ENCODE measurements around the gene CTNND2.

Gene CTNND2

GRCh38 chr5:11357928-11358327 is 546.3 kb downstream of the CTNND2 start:
- H2BK5ac ChIP-seq (ENCODE audit: low read depth, low read length, poor library complexity) = no peak overlapping the region
- H3K4ac ChIP-seq (ENCODE audit: low read depth, low read length) = no peak overlapping the region
- H3K27ac ChIP-seq (ENCODE audit: low read depth, low read length) = no peak overlapping the region
- no peaks in the 10 kb centered on the region for H3K79me1 ChIP-seq (ENCODE audit: low read length)
- H4K12ac ChIP-seq (ENCODE audit: low read depth, low read length) = no peak overlapping the region
- no peak overlapping the region for H3K9ac ChIP-seq (ENCODE audit: low read length)
- H4K91ac ChIP-seq (ENCODE audit: low read depth, low read length) = no peak overlapping the region
- H3K79me2 ChIP-seq (ENCODE audit: control insufficient read depth, insufficient read depth, low read length, poor library complexity) = no peaks in the 10 kb centered on the region
- DNase-seq = no peak
- no peak overlapping the region for H2AK5ac ChIP-seq (ENCODE audit: low read length)
- no peak overlapping the region for H2BK12ac ChIP-seq (ENCODE audit: low read length)
- no peak overlapping the region for H4K8ac ChIP-seq (ENCODE audit: low read depth, low read length)
- H3K9me3 ChIP-seq (ENCODE audit: insufficient read depth, low read depth, low read length) = no peaks in the 10 kb centered on the region
- H2BK120ac ChIP-seq (ENCODE audit: insufficient read depth, low read length, poor library complexity) = no peak overlapping the region
- no peak overlapping the region for H3K23ac ChIP-seq (ENCODE audit: low read length)
- H3K4me3 ChIP-seq (ENCODE audit: low read depth, low read length) = no peak overlapping the region
- H2AFZ ChIP-seq (ENCODE audit: insufficient read depth, low read length, poor library complexity) = no peak overlapping the region
- no peak overlapping the region for H3K4me2 ChIP-seq (ENCODE audit: low read length)
- H3K36me3 ChIP-seq (ENCODE audit: control insufficient read depth in 1 of 2, insufficient read depth in 2 of 2, low read length in 2 of 2) = no peaks in the 10 kb centered on the region
- no peaks in the 10 kb centered on the region for H3K4me1 ChIP-seq (ENCODE audit: control insufficient read depth in 1 of 2, insufficient read depth in 2 of 2, low read length in 2 of 2)
- H3K27me3 ChIP-seq (ENCODE audit: insufficient read depth, low read length) = no peaks in the 10 kb centered on the region
- no peak overlapping the region for H3K18ac ChIP-seq (ENCODE audit: low read length)
- no peak overlapping the region for H3K14ac ChIP-seq (ENCODE audit: low read length)
- WGBS (ENCODE audit: extremely low coverage, insufficient coverage, insufficient read length) = no CpG with 5 or more reads among the region's 4 CpGs

GRCh38 chr5:11355491-11355890 is 548.8 kb downstream of the CTNND2 start:
- no peak for DNase-seq
- no peak overlapping the region for H2AK5ac ChIP-seq (ENCODE audit: low read length)
- no peak overlapping the region for H2BK120ac ChIP-seq (ENCODE audit: insufficient read depth, low read length, poor library complexity)
- H3K14ac ChIP-seq (ENCODE audit: low read length) = no peak overlapping the region
- H3K79me1 ChIP-seq (ENCODE audit: low read length) = no peaks in the 10 kb centered on the region
- no peak overlapping the region for H3K18ac ChIP-seq (ENCODE audit: low read length)
- no peak overlapping the region for H3K23ac ChIP-seq (ENCODE audit: low read length)
- H3K79me2 ChIP-seq (ENCODE audit: control insufficient read depth, insufficient read depth, low read length, poor library complexity) = no peaks in the 10 kb centered on the region
- no peaks in the 10 kb centered on the region for H3K4me1 ChIP-seq (ENCODE audit: control insufficient read depth in 1 of 2, insufficient read depth in 2 of 2, low read length in 2 of 2)
- no peak overlapping the region for H3K4me3 ChIP-seq (ENCODE audit: low read depth, low read length)
- no peaks in the 10 kb centered on the region for H3K36me3 ChIP-seq (ENCODE audit: control insufficient read depth in 1 of 2, insufficient read depth in 2 of 2, low read length in 2 of 2)
- H2BK5ac ChIP-seq (ENCODE audit: low read depth, low read length, poor library complexity) = no peak overlapping the region
- no peak overlapping the region for H4K8ac ChIP-seq (ENCODE audit: low read depth, low read length)
- no peaks in the 10 kb centered on the region for H3K27me3 ChIP-seq (ENCODE audit: insufficient read depth, low read length)
- H2AFZ ChIP-seq (ENCODE audit: insufficient read depth, low read length, poor library complexity) = no peak overlapping the region
- no peak overlapping the region for H3K4me2 ChIP-seq (ENCODE audit: low read length)
- H4K12ac ChIP-seq (ENCODE audit: low read depth, low read length) = no peak overlapping the region
- no peaks in the 10 kb centered on the region for H3K9me3 ChIP-seq (ENCODE audit: insufficient read depth, low read depth, low read length)
- no peak overlapping the region for H2BK12ac ChIP-seq (ENCODE audit: low read length)
- H3K9ac ChIP-seq (ENCODE audit: low read length) = no peak overlapping the region
- H3K4ac ChIP-seq (ENCODE audit: low read depth, low read length) = no peak overlapping the region
- H4K91ac ChIP-seq (ENCODE audit: low read depth, low read length) = no peak overlapping the region
- H3K27ac ChIP-seq (ENCODE audit: low read depth, low read length) = no peak overlapping the region

GRCh38 chr5:11346336-11346735 is 557.9 kb downstream of the CTNND2 start:
- Histone ChIP-seq H3K18ac (ENCODE audit: low read length) (no peak overlapping the region), H3K9me3 (ENCODE audit: insufficient read depth, low read depth, low read length) (no peaks in the 10 kb centered on the region), H2BK12ac (ENCODE audit: low read length) (no peak overlapping the region), H4K8ac (ENCODE audit: low read depth, low read length) (no peak overlapping the region), H3K23ac (ENCODE audit: low read length) (no peak overlapping the region), H2BK120ac (ENCODE audit: insufficient read depth, low read length, poor library complexity) (no peak overlapping the region), H3K79me2 (ENCODE audit: control insufficient read depth, insufficient read depth, low read length, poor library complexity) (no peaks in the 10 kb centered on the region), H2BK5ac (ENCODE audit: low read depth, low read length, poor library complexity) (no peak overlapping the region), H2AFZ (ENCODE audit: insufficient read depth, low read length, poor library complexity) (no peak overlapping the region), H2AK5ac (ENCODE audit: low read length) (no peak overlapping the region), H3K27me3 (ENCODE audit: insufficient read depth, low read length) (no peaks in the 10 kb centered on the region), H3K9ac (ENCODE audit: low read length) (no peak overlapping the region), H3K4me1 (ENCODE audit: control insufficient read depth in 1 of 2, insufficient read depth in 2 of 2, low read length in 2 of 2) (no peaks in the 10 kb centered on the region), H3K27ac (ENCODE audit: low read depth, low read length) (no peak overlapping the region), H3K14ac (ENCODE audit: low read length) (no peak overlapping the region), H3K4ac (ENCODE audit: low read depth, low read length) (no peak overlapping the region), H3K4me3 (ENCODE audit: low read depth, low read length) (no peak overlapping the region), H4K12ac (ENCODE audit: low read depth, low read length) (no peak overlapping the region), H3K36me3 (ENCODE audit: control insufficient read depth in 1 of 2, insufficient read depth in 2 of 2, low read length in 2 of 2) (no peaks in the 10 kb centered on the region), H3K79me1 (ENCODE audit: low read length) (no peaks in the 10 kb centered on the region), H4K91ac (ENCODE audit: low read depth, low read length) (no peak overlapping the region), H3K4me2 (ENCODE audit: low read length) (no peak overlapping the region)
- WGBS (ENCODE audit: extremely low coverage, insufficient coverage, insufficient read length) = no CpG with 5 or more reads among the region's 16 CpGs
- no peak for DNase-seq

- H3K14ac ChIP-seq (ENCODE audit: low read length) = no peak overlapping the region
- H3K27ac ChIP-seq (ENCODE audit: low read depth, low read length) = no peak overlapping the region
- H2AK5ac ChIP-seq (ENCODE audit: low read length) = no peak overlapping the region
- no peaks in the 10 kb centered on the region for H3K36me3 ChIP-seq (ENCODE audit: control insufficient read depth in 1 of 2, insufficient read depth in 2 of 2, low read length in 2 of 2)
- DNase-seq = no peak
- no peak overlapping the region for H2AFZ ChIP-seq (ENCODE audit: insufficient read depth, low read length, poor library complexity)
- H4K8ac ChIP-seq (ENCODE audit: low read depth, low read length) = no peak overlapping the region
- no peak overlapping the region for H4K12ac ChIP-seq (ENCODE audit: low read depth, low read length)
- no peak overlapping the region for H3K9ac ChIP-seq (ENCODE audit: low read length)
- no peak overlapping the region for H3K4me3 ChIP-seq (ENCODE audit: low read depth, low read length)
- no peak overlapping the region for H2BK12ac ChIP-seq (ENCODE audit: low read length)
- no peaks in the 10 kb centered on the region for H3K9me3 ChIP-seq (ENCODE audit: insufficient read depth, low read depth, low read length)
- no peak overlapping the region for H3K4ac ChIP-seq (ENCODE audit: low read depth, low read length)
- H3K4me1 ChIP-seq (ENCODE audit: control insufficient read depth in 1 of 2, insufficient read depth in 2 of 2, low read length in 2 of 2) = no peaks in the 10 kb centered on the region
- WGBS (ENCODE audit: extremely low coverage, insufficient coverage, insufficient read length) = no CpG with 5 or more reads among the region's 3 CpGs
- H3K79me1 ChIP-seq (ENCODE audit: low read length) = no peaks in the 10 kb centered on the region
- H3K79me2 ChIP-seq (ENCODE audit: control insufficient read depth, insufficient read depth, low read length, poor library complexity) = no peaks in the 10 kb centered on the region
- no peak overlapping the region for H3K4me2 ChIP-seq (ENCODE audit: low read length)
- H2BK120ac ChIP-seq (ENCODE audit: insufficient read depth, low read length, poor library complexity) = no peak overlapping the region
- no peak overlapping the region for H2BK5ac ChIP-seq (ENCODE audit: low read depth, low read length, poor library complexity)
- no peak overlapping the region for H3K18ac ChIP-seq (ENCODE audit: low read length)
- H3K27me3 ChIP-seq (ENCODE audit: insufficient read depth, low read length) = no peaks in the 10 kb centered on the region
- H3K23ac ChIP-seq (ENCODE audit: low read length) = no peak overlapping the region
- H4K91ac ChIP-seq (ENCODE audit: low read depth, low read length) = no peak overlapping the region
These were observed 568.1 kb downstream of the CTNND2 start for GRCh38 chr5:11335881-11336760.
